Measurements from ENCODE around the gene NRG3. TPM values are rescaled to one million over a fixed set of nuclear protein-coding genes. Genes with fewer than 3 reads are reported as not detected.

The NRG3 gene
- total RNA-seq, 1 experiment from 2014 or later: not detected

DNA sequence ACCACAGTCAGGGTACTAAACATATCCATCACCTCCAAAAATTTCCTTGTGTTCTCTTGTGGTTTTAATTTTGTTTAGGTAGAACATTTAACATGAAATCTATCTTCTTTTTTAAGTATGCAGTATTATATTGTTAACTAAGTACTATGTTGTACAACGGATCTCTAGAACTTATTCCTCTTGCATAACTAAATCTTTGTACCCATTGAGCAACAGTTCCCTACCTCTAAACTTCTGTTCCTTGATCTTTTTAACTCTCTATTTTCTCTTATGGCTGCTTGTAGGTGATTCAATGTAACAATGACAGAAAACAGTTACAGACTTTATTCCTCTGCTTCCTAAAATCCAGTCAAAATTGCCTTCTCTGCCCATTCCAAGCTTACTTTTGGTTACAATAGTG lies 9.9 kb downstream of the NRG3 start:
- no peak for DNase-seq (ENCODE audit: low spot score)

GRCh38 chr10:81885491-81885890 lies 10.5 kb downstream of the NRG3 start:
- no peak for DNase-seq (ENCODE audit: low spot score)

GRCh38 chr10:81886939-81887338 lies 11.9 kb downstream of the NRG3 start:
- no peak for DNase-seq (ENCODE audit: low spot score)

DNA sequence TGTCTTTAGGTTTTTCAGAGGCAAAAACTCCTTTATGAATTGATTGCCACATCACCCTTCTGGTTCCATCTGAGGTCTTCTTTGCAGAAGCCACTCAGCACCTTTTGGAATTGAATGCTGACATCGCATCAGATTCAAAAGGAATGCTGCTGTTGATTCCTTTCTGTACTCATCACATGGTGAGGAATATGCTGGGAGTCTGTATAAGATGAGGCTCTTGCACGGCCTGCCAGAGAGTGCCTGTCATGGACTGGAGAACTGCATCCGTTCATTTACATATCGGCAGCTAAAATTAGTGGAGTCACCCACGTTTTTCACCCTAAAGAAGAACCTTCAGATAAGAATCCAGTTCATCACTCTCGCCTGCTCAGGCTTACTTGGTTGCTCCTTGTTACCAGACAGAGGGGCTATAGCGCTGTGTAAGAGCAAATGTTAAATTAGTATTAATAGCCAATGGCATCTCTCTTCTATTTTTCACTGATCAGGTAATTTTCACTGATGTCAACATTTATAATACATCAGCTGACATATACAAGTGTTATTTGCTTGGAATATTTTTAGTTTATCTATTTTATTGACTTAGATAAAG lies 14.3 kb downstream of the NRG3 start:
- DNase-seq (ENCODE audit: low spot score): no peak

- no peak for DNase-seq (ENCODE audit: low spot score)
Measured at GRCh38 chr10:81894616-81895015, 19.6 kb downstream of the NRG3 start.

DNA sequence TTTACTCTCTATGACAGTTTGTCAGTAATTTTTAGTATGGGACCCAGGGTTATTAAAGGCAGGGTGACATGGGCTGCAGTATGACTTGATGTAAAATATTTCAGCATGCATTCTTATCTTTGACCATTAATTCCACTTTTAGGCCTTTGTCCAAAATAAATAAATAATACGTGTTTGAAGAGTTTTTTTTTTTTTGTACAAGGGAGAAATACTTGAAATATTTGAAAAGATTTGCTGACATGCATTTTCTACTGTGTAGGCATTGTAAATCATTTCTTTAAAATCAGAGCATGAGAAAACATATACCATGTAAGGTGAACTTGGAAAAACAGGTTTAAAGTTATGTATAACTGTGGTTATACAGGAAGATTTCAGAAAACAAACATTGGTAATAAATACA lies 23.5 kb downstream of the NRG3 start:
- no peak for DNase-seq (ENCODE audit: low spot score)

DNA sequence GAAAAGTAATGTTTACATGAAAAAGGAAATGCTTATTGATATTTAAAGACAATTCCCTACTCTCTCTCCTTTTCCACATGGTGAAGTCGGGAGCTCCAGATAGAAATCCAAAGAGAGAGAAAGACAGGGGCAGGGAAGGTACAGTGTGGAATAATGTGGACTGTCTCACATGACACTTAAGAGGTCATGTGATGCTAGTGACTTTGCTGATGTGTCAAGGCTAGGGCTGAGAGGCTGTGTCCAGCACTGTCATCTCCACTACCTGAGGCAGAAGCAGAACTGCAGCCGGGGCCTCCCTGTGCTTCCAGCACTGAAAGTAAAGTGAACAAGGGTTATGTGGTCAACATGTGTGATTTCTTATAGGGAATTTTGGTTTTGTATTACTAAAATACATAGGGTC lies 26.0 kb downstream of the NRG3 start:
- no peak for DNase-seq (ENCODE audit: low spot score)

DNA sequence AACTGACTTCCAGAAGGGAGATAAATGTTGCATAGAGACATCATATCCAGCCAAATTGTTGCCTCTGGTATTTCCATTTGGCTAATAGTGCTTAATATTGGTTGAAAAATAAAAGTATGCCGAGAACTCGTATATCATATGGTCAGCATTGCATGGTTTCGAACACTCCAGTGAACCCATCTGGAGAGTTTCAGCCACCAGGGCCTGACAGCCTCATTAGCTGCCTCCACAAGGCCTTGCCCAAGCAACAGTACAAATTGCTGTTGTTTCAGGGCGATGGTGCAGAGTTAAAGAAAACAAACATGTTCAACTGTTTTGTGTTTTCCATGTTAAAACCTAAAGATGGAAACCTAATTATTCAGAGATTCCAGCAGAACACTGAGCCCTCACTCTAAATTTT lies 28.5 kb downstream of the NRG3 start:
- no peak for DNase-seq (ENCODE audit: low spot score)

DNA sequence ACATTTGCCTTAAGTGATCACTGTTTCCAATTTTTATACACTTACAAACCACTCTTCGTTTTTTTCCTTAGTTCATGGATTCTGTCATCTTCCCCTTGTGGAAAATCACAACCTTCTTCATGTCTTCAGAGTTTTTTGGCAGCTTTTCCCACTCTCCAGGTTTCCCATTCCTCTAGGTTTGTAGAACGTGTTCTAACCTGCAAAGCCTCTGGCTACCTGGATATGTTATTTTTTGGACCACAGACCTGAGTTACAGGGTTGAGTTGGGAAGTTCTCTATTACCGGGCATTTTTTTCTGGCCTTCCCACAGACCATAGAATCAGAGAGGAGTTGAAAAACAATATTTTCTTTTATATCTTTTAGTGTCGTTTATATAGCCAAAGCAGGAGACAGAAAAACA lies 30.2 kb downstream of the NRG3 start:
- no peak for DNase-seq (ENCODE audit: low spot score)

DNA sequence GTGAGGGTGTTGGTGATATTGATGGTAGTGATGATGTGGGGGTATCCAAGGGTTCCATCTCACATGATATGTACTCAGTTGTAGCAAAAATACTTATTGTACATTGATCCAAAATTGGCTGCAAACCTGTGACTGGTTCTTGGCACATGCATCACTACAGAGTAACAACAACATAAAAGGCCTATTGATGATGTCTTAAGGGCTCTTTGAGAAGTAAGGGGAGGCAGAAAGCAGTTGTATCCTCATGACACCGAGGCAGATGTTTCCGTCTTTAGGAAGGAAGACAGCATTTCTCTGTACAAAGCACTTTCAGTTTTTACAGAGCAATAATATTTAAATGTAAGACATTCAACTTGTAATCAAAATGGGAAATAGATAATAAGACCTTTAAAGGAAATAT lies 34.5 kb downstream of the NRG3 start:
- DNase-seq (ENCODE audit: low spot score): no peak

DNA sequence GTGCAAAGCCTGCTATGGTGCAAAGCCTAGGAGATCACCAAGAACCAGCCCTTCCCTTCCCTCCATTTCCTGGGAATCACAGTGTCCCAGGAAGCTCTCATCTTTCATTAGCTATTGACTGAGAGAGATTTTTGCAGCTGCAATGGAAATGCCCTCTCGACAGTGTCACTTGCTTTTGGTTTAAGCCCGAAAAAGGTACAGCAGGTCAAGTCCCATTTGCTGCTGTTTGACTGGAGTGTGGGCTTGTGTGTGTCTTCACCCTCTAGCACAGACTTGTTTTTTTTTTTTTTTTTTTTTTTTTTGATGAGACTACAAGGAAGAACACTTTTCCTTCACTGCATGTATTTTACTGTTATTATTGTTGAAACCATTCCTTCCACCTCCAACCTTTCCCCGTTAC lies 36.3 kb downstream of the NRG3 start:
- DNase-seq (ENCODE audit: low spot score): no peak

DNA sequence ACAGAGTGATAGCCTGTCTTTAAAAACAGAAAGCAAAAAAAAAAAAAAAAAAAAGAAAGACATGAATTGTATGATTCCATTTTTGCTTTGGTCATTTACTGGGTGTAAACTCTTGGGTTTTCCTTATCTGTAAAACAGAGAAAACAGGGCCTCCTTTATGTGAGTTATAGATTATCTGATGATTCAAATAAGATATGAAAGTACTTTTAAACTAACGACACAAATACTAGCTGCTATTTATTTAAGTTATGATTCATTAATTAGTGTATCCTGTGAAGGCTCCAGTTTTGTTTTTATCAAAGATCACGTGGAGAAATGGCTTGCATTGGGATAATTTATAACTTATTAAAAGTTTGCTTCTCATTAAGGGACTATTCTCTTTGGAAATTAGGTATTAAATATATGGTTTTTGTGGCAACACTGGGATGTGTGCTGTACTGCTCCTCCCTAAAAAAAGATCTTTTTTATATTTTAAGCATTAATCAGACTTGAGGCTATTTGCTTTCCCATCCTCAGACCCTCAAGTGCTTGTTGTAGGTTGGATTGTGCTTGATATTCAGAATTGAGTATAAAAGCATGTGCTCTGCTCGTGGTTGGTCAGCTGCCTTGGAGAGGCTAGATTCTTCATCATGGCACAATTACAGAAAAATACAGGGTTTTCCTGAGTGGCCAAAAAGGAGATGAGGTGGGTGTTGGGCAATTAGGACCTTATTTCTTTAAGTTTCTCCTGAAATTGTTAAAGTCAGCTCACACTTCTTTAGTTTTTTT lies 39.9 kb downstream of the NRG3 start:
- no peak for DNase-seq (ENCODE audit: low spot score)

GRCh38 chr10:81915504-81915897 lies 40.5 kb downstream of the NRG3 start:
- no peak for DNase-seq (ENCODE audit: low spot score)

DNA sequence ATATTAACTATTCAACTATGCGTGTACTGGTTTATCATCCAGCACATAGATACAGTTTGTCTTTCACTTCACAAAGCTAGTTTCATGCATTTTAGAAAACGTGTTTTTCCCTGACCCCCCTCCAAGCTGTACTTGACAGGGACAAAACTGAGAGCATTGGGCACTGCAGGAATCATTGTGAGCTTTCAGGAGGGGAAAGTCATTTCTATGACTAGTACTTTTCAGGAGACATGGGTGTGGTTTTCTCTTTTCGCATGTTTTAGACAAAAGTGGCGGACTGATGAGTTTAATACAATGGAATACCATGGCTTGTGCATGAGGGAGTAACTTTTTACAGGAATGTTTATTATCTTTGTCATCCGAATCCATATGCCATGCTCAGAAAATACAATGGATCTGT lies 42.7 kb downstream of the NRG3 start:
- no peak for DNase-seq (ENCODE audit: low spot score)

- DNase-seq (ENCODE audit: low spot score): no peak
Measured at GRCh38 chr10:81918766-81919165, 43.8 kb downstream of the NRG3 start.

- no peak for DNase-seq (ENCODE audit: low spot score)
Measured at GRCh38 chr10:81920213-81920829, 45.3 kb downstream of the NRG3 start.

- no peak for DNase-seq (ENCODE audit: low spot score)
Measured at GRCh38 chr10:81928119-81928518, 53.1 kb downstream of the NRG3 start.

DNA sequence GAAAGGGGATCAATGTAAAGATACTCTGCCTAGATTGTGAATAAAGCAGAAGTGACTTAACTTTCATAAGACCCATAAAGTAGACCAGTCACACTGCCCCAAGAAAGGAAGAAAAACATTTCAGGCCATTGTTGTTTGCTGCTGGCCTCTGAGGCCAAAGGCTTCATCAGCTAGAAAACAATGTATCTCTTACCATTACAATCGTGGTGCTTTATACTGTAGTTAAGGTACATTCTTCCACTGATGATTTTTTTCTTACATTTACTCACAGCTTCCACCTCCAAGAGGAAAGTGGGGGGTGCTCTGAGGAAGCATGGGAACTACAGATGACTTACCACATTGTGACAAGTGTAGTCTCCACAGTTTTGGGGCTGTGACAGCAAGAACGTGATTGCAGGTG lies 68.6 kb downstream of the NRG3 start:
- no peak for DNase-seq (ENCODE audit: low spot score)

GRCh38 chr10:81944609-81945008 lies 69.6 kb downstream of the NRG3 start:
- no peak for DNase-seq (ENCODE audit: low spot score)

DNA sequence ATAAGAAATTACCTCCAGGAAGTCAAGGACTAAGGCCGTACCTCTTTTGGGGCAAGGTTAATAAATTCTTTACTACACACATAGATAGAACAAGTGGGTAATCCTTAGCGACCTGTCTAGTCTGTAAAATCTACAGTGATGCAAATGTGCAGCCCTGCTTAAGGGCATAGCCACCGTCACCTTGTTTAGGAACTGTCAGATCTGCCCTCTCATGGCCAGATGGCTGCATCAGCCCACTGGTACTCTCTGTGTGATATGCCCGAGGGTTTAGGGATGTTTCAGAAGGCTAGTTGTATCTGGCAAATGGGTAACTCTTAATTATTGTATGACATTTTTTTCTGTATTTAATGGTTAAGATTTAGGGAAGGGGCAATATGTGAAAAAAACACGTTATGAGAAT lies 74.3 kb downstream of the NRG3 start:
- no peak for DNase-seq (ENCODE audit: low spot score)

GRCh38 chr10:81950358-81950757 lies 75.4 kb downstream of the NRG3 start:
- no peak for DNase-seq (ENCODE audit: low spot score)

- peak; percentile 7 for DNase-seq (ENCODE audit: low spot score)
Measured at GRCh38 chr10:81953420-81953819, 78.4 kb downstream of the NRG3 start.

DNA sequence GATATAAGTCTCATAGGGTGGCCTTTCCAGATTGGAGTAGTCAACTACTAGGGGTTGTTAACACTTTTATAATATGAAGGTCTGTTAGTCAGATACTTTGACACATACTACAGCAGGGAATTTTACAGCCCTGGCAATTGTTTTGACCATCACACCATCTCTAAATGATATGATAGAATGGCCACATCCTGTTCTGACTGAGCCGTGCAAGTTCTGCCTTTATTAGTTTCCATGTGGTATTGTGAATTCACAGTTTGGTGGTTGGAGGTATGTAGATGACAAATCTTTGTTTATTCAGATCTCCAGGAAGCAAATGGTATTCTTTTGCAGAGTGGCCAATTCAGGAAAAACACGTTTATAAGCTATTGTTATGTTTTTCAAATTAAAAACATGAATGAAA lies 83.0 kb downstream of the NRG3 start:
- peak; percentile 36 for DNase-seq (ENCODE audit: low spot score)

Measured in H4 (cell line).